ENCODE results near the gene ADAMTSL5. TPM values are rescaled to one million over a fixed set of nuclear protein-coding genes. Genes with fewer than 3 reads are reported as not detected.

ADAMTSL5 gene
- polyA plus RNA-seq, 3 donors: 0.09 TPM; not detected in 2

DNA sequence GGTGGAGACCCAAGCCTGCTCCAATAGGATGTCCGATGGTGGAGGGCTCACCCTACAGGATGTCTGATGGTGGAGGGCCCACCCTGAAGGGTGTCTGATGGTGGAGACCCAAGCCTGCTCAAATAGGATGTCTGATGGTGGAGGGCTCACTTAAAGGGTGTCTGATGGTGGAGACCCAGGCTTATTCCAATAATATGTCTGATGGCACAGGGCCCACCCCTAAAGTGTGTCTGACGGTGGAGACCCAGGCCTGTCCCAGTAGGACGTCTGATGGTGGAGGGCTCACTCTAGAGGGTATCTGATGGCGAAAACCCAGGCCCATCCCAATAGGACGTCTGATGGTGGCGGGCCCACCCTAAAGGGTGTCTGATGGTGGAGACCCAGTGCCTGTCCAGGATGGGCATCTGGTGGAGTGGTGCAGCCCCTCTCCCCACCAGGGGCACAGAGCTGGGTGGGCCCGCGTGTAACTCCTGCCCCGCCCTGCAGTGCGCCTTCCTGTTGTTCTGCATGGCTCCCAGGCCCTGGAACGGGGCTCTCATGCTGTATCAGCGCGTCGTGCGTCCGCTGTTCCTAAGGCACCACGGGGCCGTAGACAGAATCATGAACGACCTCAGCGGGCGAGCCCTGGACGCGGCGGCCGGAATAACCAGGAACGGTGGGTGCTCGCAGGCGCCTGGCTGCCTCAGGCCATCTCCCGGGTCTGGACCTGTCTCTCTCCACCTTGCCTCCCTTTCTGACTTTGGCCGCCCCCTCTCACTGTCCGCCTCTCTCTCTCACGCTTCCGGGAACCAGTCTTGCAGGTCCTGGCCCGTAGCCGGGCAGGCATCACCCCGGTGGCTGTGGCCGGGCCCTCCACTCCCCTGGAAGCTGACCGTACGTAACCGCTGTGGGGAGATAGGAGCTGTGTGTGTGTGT is 16.8 kb downstream of the ADAMTSL5 start:
- Histone ChIP-seq H3K4me1 (ENCODE audit: control insufficient read depth in 1 of 2, insufficient read depth in 2 of 2, low read length in 2 of 2) (peaks cover 7 to 9% of the 10 kb centered on the region in 2 donors), H3K27ac (ENCODE audit: low read depth in 1 of 2, low read length in 2 of 2) (no peak overlapping the region), H3K4me3 (replicated peaks in 1 of 3; ENCODE audit: low read depth in 2 of 3, low read length in 3 of 3) (no peak overlapping the region), H3K4me2 (replicated peaks; ENCODE audit: extremely low read depth, low read length, poor library complexity, severe bottlenecking) (no peak overlapping the region), H2AFZ (ENCODE audit: insufficient read depth, low read depth, low read length, poor library complexity, severe bottlenecking) (no peak overlapping the region), H3K36me3 (replicated peaks in 1 of 2; ENCODE audit: control insufficient read depth in 1 of 2, insufficient read depth in 2 of 2, low read length in 2 of 2) (no peaks in the 10 kb centered on the region), H3K27me3 (ENCODE audit: control insufficient read depth in 2 of 2, insufficient read depth in 2 of 2, low read length in 2 of 2) (peaks cover 0 to 21% of the 10 kb centered on the region in 2 donors), H3K9me3 (replicated peaks in 1 of 2; ENCODE audit: control insufficient read depth in 1 of 2, insufficient read depth in 1 of 2, low read length in 2 of 2) (no peaks in the 10 kb centered on the region), H3K79me2 (ENCODE audit: insufficient read depth, low read length) (no peaks in the 10 kb centered on the region), H3K9ac (ENCODE audit: insufficient read depth, low read length, poor library complexity, severe bottlenecking) (no peak overlapping the region), H4K20me1 (ENCODE audit: insufficient read depth, low read length) (no peaks in the 10 kb centered on the region)
- no peak for DNase-seq
- TF ChIP-seq, protein P1, sequence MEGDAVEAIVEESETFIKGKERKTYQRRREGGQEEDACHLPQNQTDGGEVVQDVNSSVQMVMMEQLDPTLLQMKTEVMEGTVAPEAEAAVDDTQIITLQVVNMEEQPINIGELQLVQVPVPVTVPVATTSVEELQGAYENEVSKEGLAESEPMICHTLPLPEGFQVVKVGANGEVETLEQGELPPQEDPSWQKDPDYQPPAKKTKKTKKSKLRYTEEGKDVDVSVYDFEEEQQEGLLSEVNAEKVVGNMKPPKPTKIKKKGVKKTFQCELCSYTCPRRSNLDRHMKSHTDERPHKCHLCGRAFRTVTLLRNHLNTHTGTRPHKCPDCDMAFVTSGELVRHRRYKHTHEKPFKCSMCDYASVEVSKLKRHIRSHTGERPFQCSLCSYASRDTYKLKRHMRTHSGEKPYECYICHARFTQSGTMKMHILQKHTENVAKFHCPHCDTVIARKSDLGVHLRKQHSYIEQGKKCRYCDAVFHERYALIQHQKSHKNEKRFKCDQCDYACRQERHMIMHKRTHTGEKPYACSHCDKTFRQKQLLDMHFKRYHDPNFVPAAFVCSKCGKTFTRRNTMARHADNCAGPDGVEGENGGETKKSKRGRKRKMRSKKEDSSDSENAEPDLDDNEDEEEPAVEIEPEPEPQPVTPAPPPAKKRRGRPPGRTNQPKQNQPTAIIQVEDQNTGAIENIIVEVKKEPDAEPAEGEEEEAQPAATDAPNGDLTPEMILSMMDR (IDR thresholded peaks at IDR 0.05): no peak
- intact Hi-C loops (cut with micrococcal nuclease): no loop called here
- Mint-ChIP-seq H3K36me3 (no peaks in the 10 kb centered on the region), H3K4me3 (no peak overlapping the region), H3K4me1 (peaks cover 6% of the 10 kb centered on the region), H3K27me3 (ENCODE audit: low read depth in 3 of 3) (peaks cover 14 to 32% (median 30%) of the 10 kb centered on the region in 3 donors), H3K9me3 (peaks cover 0 to 8% (median 3%) of the 10 kb centered on the region in 7 donors), H3K27ac (no peak overlapping the region)
- 86% methylated on average over 26 of the region's 40 CpGs for WGBS (ENCODE audit: insufficient coverage)

DNA sequence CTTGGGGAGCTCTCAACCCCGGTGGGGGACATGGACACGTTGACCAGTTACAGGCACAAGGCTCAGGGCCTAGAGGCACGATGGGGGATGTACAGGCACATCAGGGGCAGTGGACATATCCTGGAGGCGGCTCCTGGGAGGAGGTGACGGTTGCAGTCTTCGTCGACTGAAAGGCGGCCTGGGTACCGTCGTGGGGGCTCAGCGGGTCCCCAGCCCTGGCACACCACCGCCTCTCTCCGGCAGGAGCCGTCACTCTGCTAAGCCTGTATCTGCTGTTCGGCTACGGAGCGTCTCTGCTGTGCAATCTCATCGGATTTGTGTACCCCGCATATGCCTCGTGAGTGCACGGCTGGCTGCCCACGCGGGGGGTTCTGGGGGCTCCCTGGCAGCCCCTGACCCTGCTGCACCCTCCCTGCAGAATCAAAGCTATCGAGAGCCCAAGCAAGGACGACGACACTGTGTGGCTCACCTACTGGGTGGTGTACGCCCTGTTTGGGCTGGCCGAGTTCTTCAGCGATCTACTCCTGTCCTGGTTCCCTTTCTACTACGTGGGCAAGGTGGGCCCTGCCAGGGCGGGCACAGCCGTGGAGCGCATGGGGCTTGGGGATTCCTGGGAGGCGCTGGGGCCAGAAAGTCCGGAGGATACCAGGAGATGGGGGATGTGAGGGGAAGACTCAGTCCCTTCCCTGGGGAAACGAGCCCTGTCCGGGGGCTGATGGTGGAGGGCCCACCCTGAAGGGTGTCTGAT is 17.6 kb downstream of the ADAMTSL5 start:
- Mint-ChIP-seq H3K27ac (no peak overlapping the region), H3K9me3 (peaks cover 0 to 7% (median 3%) of the 10 kb centered on the region in 7 donors), H3K4me1 (peaks cover 10% of the 10 kb centered on the region), H3K4me3 (no peak overlapping the region), H3K27me3 (ENCODE audit: low read depth in 3 of 3) (peaks cover 14 to 31% (median 31%) of the 10 kb centered on the region in 3 donors), H3K36me3 (no peaks in the 10 kb centered on the region)
- Histone ChIP-seq H3K4me3 (replicated peaks in 1 of 3; ENCODE audit: low read depth in 2 of 3, low read length in 3 of 3) (no peak overlapping the region), H3K79me2 (ENCODE audit: insufficient read depth, low read length) (no peaks in the 10 kb centered on the region), H3K4me1 (ENCODE audit: control insufficient read depth in 1 of 2, insufficient read depth in 2 of 2, low read length in 2 of 2) (peaks cover 7 to 14% of the 10 kb centered on the region in 2 donors), H3K4me2 (replicated peaks; ENCODE audit: extremely low read depth, low read length, poor library complexity, severe bottlenecking) (no peak overlapping the region), H3K9me3 (replicated peaks in 1 of 2; ENCODE audit: control insufficient read depth in 1 of 2, insufficient read depth in 1 of 2, low read length in 2 of 2) (no peaks in the 10 kb centered on the region), H3K9ac (ENCODE audit: insufficient read depth, low read length, poor library complexity, severe bottlenecking) (no peak overlapping the region), H3K27me3 (ENCODE audit: control insufficient read depth in 2 of 2, insufficient read depth in 2 of 2, low read length in 2 of 2) (peaks cover 0 to 21% of the 10 kb centered on the region in 2 donors), H3K27ac (ENCODE audit: low read depth in 1 of 2, low read length in 2 of 2) (no peak overlapping the region), H4K20me1 (ENCODE audit: insufficient read depth, low read length) (no peaks in the 10 kb centered on the region), H3K36me3 (replicated peaks in 1 of 2; ENCODE audit: control insufficient read depth in 1 of 2, insufficient read depth in 2 of 2, low read length in 2 of 2) (no peaks in the 10 kb centered on the region), H2AFZ (ENCODE audit: insufficient read depth, low read depth, low read length, poor library complexity, severe bottlenecking) (no peak overlapping the region)
- intact Hi-C loops (cut with micrococcal nuclease): no loop called here
- TF ChIP-seq, protein P1 (IDR thresholded peaks at IDR 0.05): no peak
- 88% methylated on average over 37 of the region's 37 CpGs for WGBS (ENCODE audit: insufficient coverage)
- no peak for DNase-seq

Data from CD14-positive monocyte (primary cell).